Cardiac septum (tissue), 1 donor: ENCODE measurements around the gene SPRR1B. TPM values are rescaled to one million over a fixed set of nuclear protein-coding genes. Genes with fewer than 3 reads are reported as not detected.
"Not testable (repeated sequence)": the region's sequence is repeated elsewhere in the genome, so short reads cannot be mapped to it uniquely, and the experiment has no call there.

Source experiments
- DNase-seq: peaks from one replicate; pipeline ENCODE4 v3.0.0-alpha.2; 2020; ENCODE audit warnings: low spot score
- intact Hi-C: fragments of 100-400 bp; cut with DNase I; formaldehyde crosslinking; loops from one replicate; pipeline ENCODE4 v1.14.0; 2022
- long read RNA-seq: library from polyadenylated mRNA; unstranded; transcript quantifications from one replicate; pipeline ENCODE4 v2.0.0, GENCODE V29; 2021
- total RNA-seq: library from RNA; stranded (reverse); fragmentation: NEBNext Ultra II Directional; extraction: Animal tissue kit (Norgen Biotek cat#: 25700); gene quantifications from one replicate; pipeline ENCODE4 v1.2.1, GENCODE V29; 2021
- donor health status: DM: no; HTN: no; CAD: no.

SPRR1B gene, protein sequence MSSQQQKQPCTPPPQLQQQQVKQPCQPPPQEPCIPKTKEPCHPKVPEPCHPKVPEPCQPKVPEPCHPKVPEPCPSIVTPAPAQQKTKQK
- total RNA-seq = not detected
- long read RNA-seq = 0 reads

DNA sequence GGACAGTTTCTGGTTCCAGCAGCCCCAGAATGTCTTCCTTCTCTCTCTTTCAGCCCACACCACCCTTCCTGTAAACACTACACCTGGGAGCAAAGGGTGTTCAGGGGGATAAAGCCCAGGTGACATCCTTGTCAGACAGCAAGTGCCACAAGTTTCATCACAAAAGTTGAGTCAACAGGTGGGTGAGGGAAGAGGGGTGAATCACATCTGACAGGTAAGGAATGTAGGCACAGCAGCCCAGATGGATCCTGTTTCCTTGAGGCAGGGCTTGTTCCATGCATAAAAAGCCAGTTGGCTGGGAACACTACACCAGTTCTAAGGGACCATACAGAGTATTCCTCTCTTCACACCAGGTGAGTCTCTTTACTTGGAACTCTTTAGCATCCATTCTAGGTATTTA is at the start of gene SPRR1B:
Gene SPRR1B (plus strand): TSS at position 309 of the 400 bp plus-strand sequence. CDS start 1,143 bp downstream, outside the sequence.
- DNase-seq = no peak
- intact Hi-C loops = no loop called here

DNA sequence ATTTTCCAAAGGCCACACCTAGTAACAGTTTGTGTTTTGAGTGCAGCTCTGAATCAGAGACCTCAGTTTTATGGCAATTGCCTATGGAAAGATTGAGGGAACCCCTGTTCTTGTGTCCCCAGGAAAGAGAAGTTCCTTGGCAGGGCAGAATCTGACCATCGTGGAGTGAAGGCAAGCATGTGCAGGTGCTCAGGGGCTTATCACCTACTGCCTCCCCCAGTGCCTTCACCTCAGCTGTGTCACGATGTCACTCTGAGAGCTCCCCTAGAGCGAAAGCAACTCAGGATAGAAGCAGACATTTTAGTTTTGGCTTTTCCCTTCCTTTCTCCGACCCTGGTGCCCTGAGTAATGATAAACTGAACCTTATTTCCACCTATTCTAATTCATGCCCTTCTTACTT is 48.9 kb upstream of the SPRR1B start:
- no peak for DNase-seq
- intact Hi-C loops = no loop called here

DNA sequence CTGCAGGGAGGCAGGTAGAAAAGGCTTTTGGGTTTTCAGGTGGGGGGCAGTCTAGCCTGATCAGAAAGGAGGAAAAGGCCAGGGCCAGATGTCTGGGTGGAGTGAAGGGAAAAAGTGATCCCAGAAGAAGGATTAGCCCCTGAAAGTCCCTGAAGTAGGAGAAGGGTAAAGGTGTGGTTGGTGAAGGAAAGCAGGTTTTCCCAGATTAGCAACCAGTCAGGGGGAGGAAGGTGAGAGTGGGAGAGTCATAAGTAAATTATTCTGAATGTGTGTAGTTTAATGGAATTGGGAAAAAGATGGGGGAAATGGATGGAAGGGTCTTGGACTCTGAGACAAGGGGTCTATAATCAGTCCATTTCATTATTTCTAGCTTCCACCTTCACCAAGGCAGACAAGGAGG is 47.8 kb upstream of the SPRR1B start:
- no peak for DNase-seq
- intact Hi-C loops = no loop called here

DNA sequence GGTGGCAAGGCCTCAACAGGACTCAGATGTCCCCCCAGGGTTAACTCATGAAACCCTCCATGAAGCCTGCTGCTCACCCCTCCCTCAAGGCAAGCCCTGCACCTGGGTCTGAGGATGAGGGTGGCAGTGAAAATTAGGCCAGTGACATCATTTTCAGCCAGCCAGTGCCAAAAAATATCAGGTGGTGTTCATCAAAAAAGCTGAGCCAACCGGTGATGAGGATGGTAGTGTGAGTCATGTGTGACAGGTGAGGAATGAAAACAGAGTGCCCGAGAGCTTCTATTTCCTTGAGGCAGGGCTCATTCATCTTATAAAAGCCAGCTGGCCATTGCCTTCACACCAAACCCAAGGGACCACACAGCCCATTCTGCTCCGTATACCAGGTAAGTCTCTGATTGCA is 47.3 kb upstream of the SPRR1B start, which contains the start of gene SPRR1A:
Gene SPRR1A (plus strand): TSS at position 339 of the 400 bp plus-strand sequence. CDS start 1,150 bp downstream, outside the sequence.
- no peak for DNase-seq
- intact Hi-C loops = no loop called here

DNA sequence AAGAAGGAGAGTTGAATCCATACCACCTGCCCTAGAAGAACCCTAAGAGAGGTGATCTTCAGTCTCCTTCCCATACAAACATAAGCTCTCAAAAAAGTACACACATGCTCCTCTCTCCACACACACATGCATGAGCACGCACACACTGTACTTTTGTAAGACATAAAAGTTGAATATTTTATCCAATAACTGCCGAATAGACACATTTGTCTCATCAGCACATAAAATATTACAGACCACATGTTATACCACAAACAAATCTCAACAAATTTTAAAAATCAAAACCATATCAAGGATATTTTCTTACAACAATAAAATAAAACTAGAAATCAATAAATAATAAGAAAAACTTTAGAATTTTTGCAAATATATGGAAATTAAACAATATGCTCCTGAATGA is 44.4 kb upstream of the SPRR1B start:
- intact Hi-C loops = no loop called here
- no peak for DNase-seq

DNA sequence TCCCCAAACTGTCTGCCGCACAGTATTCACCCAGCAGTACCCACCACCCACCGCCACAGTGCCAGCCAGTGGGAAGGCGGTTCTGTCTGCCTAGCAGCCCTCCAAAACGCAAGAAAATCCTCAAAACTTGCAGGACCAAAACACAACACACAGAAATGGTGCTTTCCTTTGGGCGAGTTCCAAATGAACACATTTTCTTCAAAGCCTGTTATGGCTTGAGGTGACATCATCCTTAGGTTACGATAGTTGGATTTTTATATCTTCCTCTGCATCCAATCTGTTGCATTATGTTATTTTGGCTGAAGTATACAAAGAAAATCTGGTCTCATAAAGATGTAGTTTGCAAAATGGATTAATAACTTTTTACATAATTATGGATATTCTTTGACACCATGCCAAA is 37.8 kb upstream of the SPRR1B start:
- intact Hi-C loops = no loop called here
- DNase-seq = no peak

DNA sequence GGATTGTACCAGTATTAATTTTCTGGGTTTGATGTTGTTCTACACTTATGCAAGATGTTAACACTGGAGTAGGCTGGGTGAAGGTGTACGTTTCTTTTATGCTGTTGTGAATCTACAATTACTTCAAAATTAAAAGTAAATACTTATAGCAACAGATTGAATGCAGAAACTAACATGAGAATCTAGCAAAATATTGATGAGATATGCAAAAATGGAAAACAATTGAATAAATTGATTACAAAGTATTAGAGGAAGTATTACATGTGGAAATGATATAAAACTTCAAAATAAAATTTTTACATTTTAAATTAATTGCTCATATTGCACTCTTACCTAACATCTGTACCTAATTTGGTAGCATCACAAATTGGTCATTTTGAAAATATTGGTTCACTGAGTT is 35.2 kb upstream of the SPRR1B start:
- intact Hi-C loops = no loop called here
- DNase-seq = no peak

DNA sequence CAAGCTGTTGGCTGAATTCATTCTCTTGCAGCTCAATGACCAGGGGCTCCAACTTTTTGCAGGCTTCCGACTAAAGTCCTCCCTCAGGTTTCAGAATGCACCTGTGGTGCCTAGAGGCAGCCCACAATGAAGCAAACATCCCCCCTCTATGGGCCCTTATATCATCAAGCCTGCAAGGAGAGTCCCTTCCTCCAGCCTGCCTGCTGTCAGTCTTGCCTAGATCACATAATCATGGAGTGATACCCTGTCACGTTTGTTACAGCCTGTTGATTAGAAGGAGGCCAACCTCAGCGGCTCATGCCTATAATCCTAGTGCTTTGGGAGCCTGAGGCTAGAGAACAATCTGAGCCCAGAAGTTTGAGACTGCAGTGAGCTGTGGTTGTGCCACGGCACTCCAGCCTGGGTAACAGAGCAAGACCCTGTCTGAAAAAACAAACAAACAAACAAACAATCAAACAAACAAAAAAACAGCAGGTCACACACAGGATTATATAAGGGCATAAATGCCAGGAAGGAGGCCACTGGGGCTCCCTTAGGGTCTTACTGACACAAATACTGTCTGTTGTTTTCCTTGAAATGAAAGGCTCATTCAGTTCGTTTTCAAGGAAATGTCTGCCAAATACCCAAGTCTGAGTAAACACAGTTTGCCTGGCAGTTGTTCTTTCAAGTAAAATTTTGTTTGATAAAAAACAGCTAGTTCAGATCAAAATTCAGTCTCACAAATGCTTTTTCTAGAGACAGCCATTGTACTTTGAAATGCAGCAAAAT is 34.2 kb upstream of the SPRR1B start:
- no peak for DNase-seq
- intact Hi-C loops = no loop called here

DNA sequence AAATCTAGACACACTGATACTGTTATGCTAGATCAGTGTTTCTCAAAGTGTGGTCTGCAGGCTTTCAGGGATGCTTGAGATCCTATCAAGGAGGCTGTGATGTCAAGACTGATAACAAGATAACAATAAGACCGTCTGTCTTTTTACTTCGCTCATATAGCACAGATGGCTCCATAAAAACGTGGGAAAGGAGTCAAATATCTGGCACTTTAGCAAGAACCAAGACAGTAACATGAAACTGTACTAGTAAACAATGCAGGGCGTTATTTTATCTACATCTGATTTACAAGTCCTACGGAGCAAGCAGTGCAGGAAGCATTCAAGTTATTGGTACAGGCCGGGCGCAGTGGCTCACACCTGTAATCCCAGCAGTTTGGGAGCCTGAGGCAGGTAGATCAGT is 33.1 kb upstream of the SPRR1B start:
- intact Hi-C loops = no loop called here
- DNase-seq = no peak

DNA sequence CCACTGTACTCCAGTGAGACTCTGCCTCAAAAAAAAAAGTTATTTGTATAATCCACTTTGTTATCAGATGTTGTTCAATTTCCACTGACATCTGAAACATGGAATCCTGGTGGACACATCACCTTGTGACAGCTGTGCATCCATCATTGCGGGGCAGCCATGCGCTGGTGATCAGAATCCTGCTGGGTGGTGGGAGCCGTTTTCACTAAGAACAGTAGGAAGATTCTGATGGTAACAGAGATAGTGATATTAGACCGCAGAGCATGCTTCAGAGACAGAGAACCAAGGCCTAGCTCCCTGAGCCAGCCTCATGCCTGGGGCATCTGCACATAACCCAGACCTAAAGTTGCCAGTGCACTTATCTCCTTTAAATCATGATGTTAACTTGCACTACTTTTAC is 32.5 kb upstream of the SPRR1B start:
- intact Hi-C loops = no loop called here
- DNase-seq = no peak

DNA sequence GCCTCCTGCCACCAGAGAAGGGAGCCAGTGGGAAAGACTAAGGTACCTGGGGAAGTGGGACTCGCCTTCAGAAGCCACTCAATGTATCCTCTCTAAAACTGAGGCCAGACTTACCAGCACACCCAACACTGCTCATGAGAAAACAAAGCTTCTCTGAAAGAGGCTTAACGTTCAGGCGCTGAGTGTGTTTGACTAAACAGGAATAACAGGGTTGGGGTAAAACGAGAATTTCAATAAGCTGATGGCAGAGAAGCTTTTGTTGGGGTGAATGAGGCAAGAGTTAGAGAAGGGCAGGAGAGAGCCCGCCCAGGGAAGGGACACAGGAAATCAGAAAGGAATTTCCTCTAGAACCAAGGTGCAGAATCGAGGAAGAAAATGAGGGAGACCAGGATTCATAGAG is 31.2 kb upstream of the SPRR1B start:
- DNase-seq = no peak
- intact Hi-C loops = no loop called here

DNA sequence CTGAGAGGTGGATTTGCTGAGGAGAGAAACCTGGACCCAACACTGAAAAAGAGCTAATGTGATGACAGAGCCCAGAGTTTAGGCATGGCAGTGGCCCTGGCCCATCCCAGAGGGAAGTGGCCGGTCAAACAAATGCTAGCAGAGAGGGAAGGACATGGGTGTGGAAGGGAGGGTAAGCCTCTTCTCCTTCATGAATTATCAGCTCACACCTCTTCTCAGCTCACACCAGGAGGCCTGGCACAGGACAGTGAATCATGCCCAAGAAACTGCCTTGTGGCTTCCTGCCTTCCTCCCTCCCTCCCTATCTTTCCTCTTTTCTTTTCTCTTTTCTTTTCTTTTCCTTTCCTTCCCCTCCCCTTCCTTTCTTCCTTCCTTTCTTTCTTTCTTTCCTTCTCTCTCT is 30.7 kb upstream of the SPRR1B start:
- DNase-seq = no peak
- intact Hi-C loops = no loop called here

DNA sequence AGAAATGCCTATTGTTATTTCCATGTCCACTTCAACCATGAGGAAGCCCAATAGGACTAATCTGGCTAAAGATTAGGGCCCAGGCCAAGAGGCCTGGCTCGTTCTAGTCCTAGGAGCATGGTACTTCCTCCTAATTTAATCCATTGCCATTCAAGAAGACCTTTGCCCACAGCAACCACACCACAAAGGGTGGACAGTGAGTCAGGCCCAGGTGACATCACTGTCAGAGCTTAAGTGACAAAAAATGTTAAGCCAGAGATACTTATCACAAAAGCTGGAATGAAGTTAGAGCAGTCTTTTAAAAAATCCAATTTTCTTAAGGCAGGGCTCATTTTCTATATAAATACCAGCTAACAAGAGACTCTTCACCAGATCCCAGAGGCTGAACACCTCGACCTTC is 29.6 kb upstream of the SPRR1B start, which contains the start of gene SPRR3:
Gene SPRR3 (plus strand): TSS at position 368 of the 400 bp plus-strand sequence. CDS start 1,272 bp downstream, outside the sequence.
- intact Hi-C loops = no loop called here
- no peak for DNase-seq

DNA sequence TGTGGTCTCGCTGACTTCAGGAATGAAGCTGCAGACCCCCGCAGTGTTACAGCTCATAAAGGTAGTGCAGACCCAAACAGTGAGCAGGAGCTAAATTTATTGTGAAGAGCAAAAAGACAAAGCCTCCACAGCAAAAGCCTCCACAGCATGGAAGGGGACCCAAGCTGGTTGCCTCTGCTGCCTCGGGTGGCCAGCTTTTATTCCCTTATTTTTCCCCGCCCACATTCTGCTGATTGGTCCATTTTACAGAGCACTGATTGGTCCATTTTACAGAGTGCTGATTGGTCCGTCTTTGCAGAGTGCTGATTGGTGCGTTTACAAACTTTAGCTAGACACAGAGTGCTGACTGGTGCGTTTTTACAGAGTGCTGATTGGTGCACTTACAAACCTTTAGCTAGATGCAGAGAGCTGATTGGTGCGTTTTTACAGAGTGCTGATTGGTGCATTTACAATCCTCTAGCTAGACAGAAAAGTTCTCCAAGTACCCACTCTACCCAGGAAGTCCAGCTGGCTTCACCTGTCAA is 19.7 kb upstream of the SPRR1B start:
- intact Hi-C loops, DNase-seq: not testable (repeated sequence)

DNA sequence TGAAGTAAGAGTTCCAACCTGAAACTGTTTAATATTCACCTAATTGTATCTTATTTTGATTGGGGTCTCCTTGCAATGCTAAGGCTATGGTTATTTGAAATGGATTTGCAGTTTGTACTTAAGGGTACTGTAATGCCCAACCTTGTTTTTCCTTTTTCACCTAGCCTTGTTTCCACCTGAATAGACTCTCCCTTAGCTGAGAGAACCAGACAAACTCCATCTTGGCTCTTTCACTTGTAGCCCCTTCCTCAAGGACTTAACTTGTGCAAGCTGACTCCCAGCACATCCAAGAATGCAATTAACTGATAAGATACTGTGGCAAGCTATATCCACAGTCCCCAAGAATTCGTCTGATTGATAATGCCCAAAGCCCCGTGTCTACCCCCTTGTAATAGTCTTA is 9.2 kb upstream of the SPRR1B start:
- intact Hi-C loops, DNase-seq: not testable (repeated sequence)

DNA sequence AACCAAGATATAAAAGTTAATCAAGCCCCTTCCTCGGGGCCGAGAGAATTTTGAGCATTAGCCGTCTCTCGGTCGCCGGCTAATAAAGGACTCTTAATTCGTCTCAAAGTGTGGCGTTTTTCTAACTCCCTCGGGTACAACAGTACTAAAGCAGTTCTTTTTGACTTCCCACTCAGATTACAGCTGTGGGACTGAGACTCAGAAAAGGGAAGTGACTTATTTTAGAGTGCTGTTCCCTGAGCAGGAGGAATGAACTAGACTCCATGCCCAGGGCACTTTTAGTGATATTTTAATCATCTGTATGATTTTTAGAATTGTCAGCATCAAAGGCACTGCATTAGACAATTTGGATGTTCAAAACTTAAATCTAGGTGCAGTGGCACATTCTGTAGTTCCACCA is 8.7 kb upstream of the SPRR1B start:
- intact Hi-C loops, DNase-seq: not testable (repeated sequence)

DNA sequence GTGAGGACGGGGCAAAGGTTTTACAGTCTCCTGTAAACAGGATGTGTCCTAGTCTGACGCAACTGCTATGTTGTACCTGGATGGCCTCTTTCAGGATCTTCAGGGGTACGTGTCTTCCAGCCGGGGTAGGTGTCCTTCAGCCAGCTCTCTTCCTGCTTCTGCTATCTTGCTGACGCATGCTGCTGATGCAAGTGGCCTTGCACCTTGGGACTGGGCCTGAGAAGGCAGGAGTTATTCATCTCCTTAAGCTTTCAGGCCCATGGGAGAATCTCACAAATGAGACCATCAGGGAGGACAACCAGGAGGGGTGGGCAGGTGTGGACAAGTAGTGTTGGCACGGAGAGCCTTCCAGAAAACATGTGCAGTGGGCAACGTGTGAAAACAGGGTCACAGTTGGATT is 7.9 kb upstream of the SPRR1B start:
- intact Hi-C loops = no loop called here

DNA sequence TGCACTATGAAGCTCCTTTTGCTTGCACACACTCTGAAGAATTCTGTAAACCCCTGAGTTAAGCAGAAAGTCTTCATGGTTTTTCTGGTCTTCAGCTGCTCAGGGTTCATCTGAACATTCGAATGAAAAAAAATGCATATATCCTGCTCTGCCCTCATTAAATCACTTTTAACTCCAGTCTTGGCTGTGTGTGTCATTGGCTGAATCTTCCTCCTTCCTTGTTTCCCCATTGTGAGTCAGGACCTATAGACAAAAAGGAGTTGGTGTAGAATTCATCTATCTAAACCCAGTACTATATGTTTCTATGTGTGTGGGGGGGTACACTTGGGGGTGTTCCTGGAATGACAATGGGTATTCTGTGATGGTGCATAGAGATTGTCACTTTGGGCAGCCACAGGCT is 6.6 kb upstream of the SPRR1B start:
- DNase-seq = no peak
- intact Hi-C loops = no loop called here

More for the DNA sequence above, 7.9 kb upstream of the SPRR1B start:
- no peak for DNase-seq

DNA sequence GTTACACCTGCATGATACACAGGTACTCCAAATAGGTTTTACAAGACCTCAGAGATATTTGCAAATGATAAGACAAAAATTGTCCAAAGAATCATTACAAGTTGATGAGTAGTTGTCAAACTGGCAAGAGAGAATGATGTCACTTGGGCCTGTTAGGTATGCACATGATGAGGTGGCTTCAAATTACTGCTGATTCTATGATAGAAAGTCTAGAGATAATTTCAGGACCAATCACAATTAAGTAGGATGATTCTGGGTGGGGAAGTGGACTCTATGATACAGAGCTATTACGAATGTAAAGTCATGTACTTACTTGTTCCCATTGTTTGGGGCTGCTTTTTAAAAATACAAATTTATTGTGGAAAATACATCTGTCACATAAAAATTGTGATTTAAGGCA is 5.2 kb upstream of the SPRR1B start:
- DNase-seq = no peak
- intact Hi-C loops = no loop called here

DNA sequence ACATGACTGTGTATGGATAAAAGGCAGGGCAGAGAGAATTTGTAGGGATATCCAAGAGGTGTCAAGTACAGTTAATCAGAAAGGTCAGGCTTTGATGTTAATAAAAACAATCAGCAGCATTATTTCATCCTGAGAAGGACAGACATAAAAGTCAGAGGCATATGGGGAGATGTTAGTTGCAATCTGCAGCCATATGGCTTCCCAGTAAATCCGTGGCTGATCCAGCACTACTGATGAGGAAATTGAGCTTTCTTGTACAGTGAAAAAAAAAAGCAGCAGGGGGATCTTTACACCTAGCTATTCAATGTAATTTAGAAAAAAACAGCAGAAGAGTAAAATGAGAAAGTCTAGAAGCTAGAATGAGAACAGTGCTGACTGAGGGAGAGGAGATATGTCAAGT is 2.2 kb upstream of the SPRR1B start:
- intact Hi-C loops = no loop called here
- DNase-seq = no peak

DNA sequence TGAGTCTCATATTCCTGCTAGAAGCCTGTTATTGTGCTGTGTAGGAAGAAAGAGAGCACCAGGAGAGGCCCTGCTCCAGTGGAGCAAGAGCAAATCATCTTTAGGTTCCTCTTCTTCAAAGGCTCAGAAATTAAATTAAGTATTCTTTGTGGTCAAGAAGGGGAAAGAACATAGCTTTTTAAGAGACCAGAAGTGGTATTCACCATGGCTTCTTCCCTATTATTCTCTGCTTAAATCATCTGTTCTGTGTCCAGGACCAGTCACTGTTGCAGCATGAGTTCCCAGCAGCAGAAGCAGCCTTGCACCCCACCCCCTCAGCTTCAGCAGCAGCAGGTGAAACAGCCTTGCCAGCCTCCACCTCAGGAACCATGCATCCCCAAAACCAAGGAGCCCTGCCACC is 1.1 kb downstream of the SPRR1B start:
- no peak for DNase-seq
- intact Hi-C loops = no loop called here
